CD4-positive, CD25-positive, alpha-beta regulatory T cell (primary cell): Measurements from ENCODE around the gene PBX3. TPM values are rescaled to one million over a fixed set of nuclear protein-coding genes. Genes with fewer than 3 reads are reported as not detected.
"Not testable (repeated sequence)": the region's sequence is repeated elsewhere in the genome, so short reads cannot be mapped to it uniquely, and the experiment has no call there.

Experiments used
- ATAC-seq, 2 donors: fragments of 150-1000 bp; cut with Tn5 transposase; one replicate each; pipeline ENCODE4 v1.10.0; 2021; ENCODE audit warnings: low read depth in 2 of 2, moderate number of reproducible peaks in 2 of 2, moderate library complexity in 1 of 2
- DNase-seq, 3 donors: peaks; one replicate each; pipeline versions ENCODE4 v3.0.0 to v3.0.0-alpha.2; 2012 to 2022; ENCODE audit warnings: mixed read lengths in 1 of 3
- H3K27ac ChIP-seq: one replicate; pipeline ENCODE4 v1.7.0; 2013; ENCODE audit warnings: mild to moderate bottlenecking, low read length; ENCODE audit not compliant: insufficient read depth, poor library complexity, severe bottlenecking
- H3K27me3 ChIP-seq: one replicate; pipeline ENCODE4 v1.7.0; 2013; ENCODE audit warnings: low read length; ENCODE audit not compliant: control insufficient read depth, insufficient read depth
- H3K36me3 ChIP-seq: one replicate; pipeline ENCODE4 v1.7.0; 2013; ENCODE audit warnings: mild to moderate bottlenecking, low read length, moderate library complexity; ENCODE audit not compliant: control insufficient read depth, insufficient read depth
- H3K4me1 ChIP-seq: 2 replicates; pipeline ENCODE4 v1.7.0; 2013; ENCODE audit warnings: mild to moderate bottlenecking, low read length; ENCODE audit not compliant: insufficient read depth, control insufficient read depth, poor library complexity, severe bottlenecking
- H3K4me3 ChIP-seq: one replicate; pipeline ENCODE4 v1.7.0; 2013; ENCODE audit warnings: low read depth, mild to moderate bottlenecking, low read length, moderate library complexity
- H3K9me3 ChIP-seq, 2 experiments: 1 replicate in 1 of 2; 2 replicates in 1 of 2; pipeline ENCODE4 v1.7.0; 2013; ENCODE audit warnings: low read length in 2 of 2, mild to moderate bottlenecking in 1 of 2, moderate library complexity in 1 of 2; ENCODE audit not compliant: control insufficient read depth in 2 of 2
- H3K27ac Mint-ChIP-seq, 3 donors: one replicate each; pipeline ENCODE4 v1.8.0; 2020 to 2022; ENCODE audit warnings: mild to moderate bottlenecking in 3 of 3, mixed read lengths in 3 of 3, moderate library complexity in 2 of 3
- H3K27me3 Mint-ChIP-seq: one replicate; pipeline ENCODE4 v1.8.0; 2022; ENCODE audit warnings: mild to moderate bottlenecking, mixed read lengths
- H3K36me3 Mint-ChIP-seq: one replicate; pipeline ENCODE4 v1.8.0; 2020; ENCODE audit warnings: mixed read lengths
- H3K4me1 Mint-ChIP-seq, 4 donors: one replicate each; pipeline ENCODE4 v1.8.0; 2020 to 2022; ENCODE audit warnings: mixed read lengths in 4 of 4, mild to moderate bottlenecking in 1 of 4
- H3K4me3 Mint-ChIP-seq, 4 donors: one replicate each; pipeline ENCODE4 v1.8.0; 2020 to 2022; ENCODE audit warnings: mild to moderate bottlenecking in 4 of 4, mixed read lengths in 4 of 4, moderate library complexity in 3 of 4
- H3K9me3 Mint-ChIP-seq, 7 donors: one replicate each; pipeline ENCODE4 v1.8.0; 2020 to 2022; ENCODE audit warnings: mixed read lengths in 7 of 7, mild to moderate bottlenecking in 3 of 7, moderate library complexity in 2 of 7
- polyA plus RNA-seq, 4 donors: library from polyadenylated mRNA; unstranded; fragments of 300-500 nt; fragmentation: Illumina TruSeq; gene quantifications; one replicate each; pipeline ENCODE4 v1.2.3, GENCODE V29; 2021
- total RNA-seq: library from RNA; stranded (reverse); gene quantifications from one replicate; pipeline ENCODE4 v1.2.3, GENCODE V29; 2022

Gene PBX3
- total and polyA plus RNA-seq, 5 donors from 2014 or later = 3.7 to 18.3 (median 4.7) TPM

DNA sequence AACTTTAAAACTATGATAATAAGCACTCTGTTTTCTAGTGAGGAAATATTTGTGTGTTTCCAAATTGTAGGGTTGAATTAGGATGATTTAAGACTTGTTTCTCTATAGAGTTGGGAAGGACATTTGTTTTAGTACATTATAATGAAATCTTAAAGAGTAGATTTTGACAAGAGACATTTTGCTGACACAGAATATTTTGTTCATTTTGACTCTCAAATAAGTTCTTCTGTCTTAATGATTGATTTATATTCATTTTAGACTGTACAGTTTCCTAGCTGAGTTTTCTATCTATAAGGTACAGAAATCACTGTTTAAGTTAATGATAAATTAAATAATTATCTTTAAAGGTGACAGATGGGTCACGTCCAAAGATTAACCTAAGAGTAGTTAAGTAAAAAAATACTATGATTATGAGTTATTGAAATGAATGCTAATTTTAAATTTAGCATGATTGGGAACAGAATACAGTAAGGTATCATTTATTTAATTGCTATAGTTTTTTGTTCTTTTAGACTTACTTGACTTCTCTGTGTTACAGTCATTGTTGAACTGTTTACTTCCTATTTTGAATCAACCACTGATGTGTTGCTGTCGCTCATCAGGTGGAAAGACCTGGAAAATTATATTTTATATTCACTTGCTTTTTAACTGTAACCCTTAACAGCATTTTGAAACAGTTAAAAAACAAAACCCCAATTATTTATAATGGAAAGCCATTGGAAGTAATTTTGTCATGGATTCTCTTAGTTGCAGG lies 19.5 kb downstream of the PBX3 start:
- Histone ChIP-seq H3K27me3 (no peaks in the 10 kb centered on the region), H3K9me3 (no peaks in the 10 kb centered on the region), H3K36me3 (no peaks in the 10 kb centered on the region), H3K27ac (no peak overlapping the region), H3K4me1 (no peaks in the 10 kb centered on the region), H3K4me3 (no peak overlapping the region)
- Mint-ChIP-seq H3K4me1 (peaks cover 0 to 7% (median 5%) of the 10 kb centered on the region in 4 donors), H3K27ac (no peak overlapping the region), H3K27me3 (no peaks in the 10 kb centered on the region), H3K9me3 (no peaks in the 10 kb centered on the region), H3K36me3 (peaks cover 3% of the 10 kb centered on the region), H3K4me3 (no peak overlapping the region)
- ATAC-seq (no peak), DNase-seq (no peak)

DNA sequence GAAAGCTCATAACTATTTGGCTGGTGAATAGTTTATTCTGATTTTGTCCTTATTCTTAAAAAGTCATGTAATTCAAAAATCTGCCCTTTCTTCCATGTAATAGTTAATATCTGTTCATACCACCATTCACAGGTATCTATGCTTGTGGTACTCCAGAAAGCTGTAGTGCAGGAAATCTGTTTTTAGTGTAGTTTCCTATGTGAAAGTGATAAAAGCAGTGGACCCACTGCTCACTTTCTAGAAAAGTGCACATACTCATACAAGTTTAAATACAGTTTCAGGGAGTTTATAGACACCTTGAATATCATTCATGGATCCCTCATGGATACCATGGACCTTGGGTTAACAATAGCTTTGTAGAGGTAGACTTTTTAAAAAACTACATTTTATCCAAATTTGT lies 20.2 kb downstream of the PBX3 start:
- no peak overlapping the region for H3K27ac ChIP-seq
- no peaks in the 10 kb centered on the region for H3K9me3 ChIP-seq
- H3K36me3 ChIP-seq = no peaks in the 10 kb centered on the region
- no peak for ATAC-seq
- DNase-seq = no peak
- no peaks in the 10 kb centered on the region for H3K4me1 ChIP-seq
- Mint-ChIP-seq H3K36me3 (peaks cover 3% of the 10 kb centered on the region), H3K4me1 (peaks cover 0 to 7% (median 5%) of the 10 kb centered on the region in 4 donors), H3K27ac (no peak overlapping the region), H3K27me3 (no peaks in the 10 kb centered on the region), H3K9me3 (no peaks in the 10 kb centered on the region), H3K4me3 (no peak overlapping the region)
- no peak overlapping the region for H3K4me3 ChIP-seq
- no peaks in the 10 kb centered on the region for H3K27me3 ChIP-seq

DNA sequence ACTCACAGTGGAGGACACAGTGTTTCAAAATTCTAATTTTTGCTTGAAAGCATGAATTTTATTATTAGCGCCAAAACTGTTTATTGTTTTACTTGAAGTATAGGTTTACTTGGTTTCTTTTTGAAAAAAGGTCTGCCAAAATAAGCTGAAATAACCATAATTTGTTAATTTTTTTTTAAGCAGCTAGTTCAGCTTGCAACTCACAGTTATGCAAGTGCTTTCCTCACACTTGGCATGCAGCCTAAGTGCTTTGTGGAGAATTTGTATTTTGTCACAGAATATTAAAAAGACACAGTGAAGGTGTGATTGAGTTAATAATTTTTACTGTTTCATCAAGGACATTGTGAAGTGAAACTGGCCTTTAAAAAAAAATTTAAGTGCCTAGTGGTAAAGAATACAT lies 21.6 kb downstream of the PBX3 start:
- Histone ChIP-seq H3K4me3 (no peak overlapping the region), H3K27ac (no peak overlapping the region), H3K36me3 (no peaks in the 10 kb centered on the region), H3K4me1 (no peaks in the 10 kb centered on the region), H3K9me3 (no peaks in the 10 kb centered on the region), H3K27me3 (no peaks in the 10 kb centered on the region)
- H3K4me3 Mint-ChIP-seq = no peak overlapping the region
- H3K4me1 Mint-ChIP-seq = peaks cover 0 to 7% (median 6%) of the 10 kb centered on the region in 4 donors
- H3K27me3 Mint-ChIP-seq = no peaks in the 10 kb centered on the region
- peaks cover 3% of the 10 kb centered on the region for H3K36me3 Mint-ChIP-seq
- no peak for DNase-seq
- H3K27ac Mint-ChIP-seq = no peak overlapping the region
- H3K9me3 Mint-ChIP-seq = no peaks in the 10 kb centered on the region
- ATAC-seq = no peak

DNA sequence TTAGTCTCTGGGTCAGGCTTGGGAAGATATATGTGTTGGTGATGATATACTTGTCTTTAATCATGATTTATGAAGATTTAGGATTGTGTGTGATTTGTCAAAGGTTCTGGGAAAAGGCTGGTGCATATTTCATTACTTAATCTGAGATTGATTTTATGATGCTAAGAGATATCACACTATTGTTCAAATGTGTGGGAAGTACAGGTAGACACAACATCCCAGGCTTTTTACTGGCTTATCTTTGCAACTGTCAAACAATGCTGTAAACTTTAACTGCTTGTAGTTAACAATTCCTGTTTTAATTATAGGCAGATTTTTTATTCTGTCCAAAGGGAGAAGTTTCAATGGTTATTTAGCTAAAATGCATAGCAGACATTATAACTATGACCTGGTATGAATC lies 23.9 kb downstream of the PBX3 start:
- Histone ChIP-seq H3K4me1 (no peaks in the 10 kb centered on the region), H3K27ac (no peak overlapping the region), H3K27me3 (no peaks in the 10 kb centered on the region), H3K4me3 (no peak overlapping the region), H3K36me3 (no peaks in the 10 kb centered on the region), H3K9me3 (no peaks in the 10 kb centered on the region)
- DNase-seq (no peak), ATAC-seq (no peak)
- peaks cover 0 to 4% (median 0%) of the 10 kb centered on the region in 7 donors for H3K9me3 Mint-ChIP-seq
- H3K36me3 Mint-ChIP-seq = peaks cover 3% of the 10 kb centered on the region
- no peaks in the 10 kb centered on the region for H3K27me3 Mint-ChIP-seq
- H3K4me3 Mint-ChIP-seq = no peak overlapping the region
- H3K27ac Mint-ChIP-seq = no peak overlapping the region
- H3K4me1 Mint-ChIP-seq = peaks cover 5 to 11% (median 6%) of the 10 kb centered on the region in 4 donors

DNA sequence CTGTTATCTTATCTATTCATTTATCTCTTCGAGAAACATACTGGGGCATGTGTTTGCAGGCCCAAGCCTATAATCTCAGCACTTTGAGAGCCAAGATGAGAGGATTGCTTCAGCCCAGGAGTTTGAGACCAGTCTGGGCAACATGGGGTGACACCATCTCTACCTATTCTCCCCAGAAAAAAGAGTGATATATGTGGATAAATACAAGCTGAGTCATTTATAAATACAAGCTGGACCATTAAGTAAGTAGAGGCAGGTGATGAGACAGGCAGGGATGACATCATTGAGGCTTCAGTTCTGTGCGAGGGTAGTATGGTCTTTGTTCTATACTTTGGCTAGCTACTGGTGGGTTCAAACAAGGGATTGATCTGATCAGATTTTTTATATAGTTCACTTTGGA lies 25.6 kb downstream of the PBX3 start:
- ATAC-seq = no peak
- H3K4me3 ChIP-seq = no peak overlapping the region
- H3K27ac ChIP-seq = no peak overlapping the region
- no peaks in the 10 kb centered on the region for H3K27me3 Mint-ChIP-seq
- peaks cover 3% of the 10 kb centered on the region for H3K36me3 Mint-ChIP-seq
- no peak overlapping the region for H3K27ac Mint-ChIP-seq
- peaks cover 0 to 7% (median 4%) of the 10 kb centered on the region in 4 donors for H3K4me1 Mint-ChIP-seq
- peaks cover 0 to 4% (median 0%) of the 10 kb centered on the region in 7 donors for H3K9me3 Mint-ChIP-seq
- no peak for DNase-seq
- no peak overlapping the region for H3K4me3 Mint-ChIP-seq
- H3K4me1 ChIP-seq = no peaks in the 10 kb centered on the region
- no peaks in the 10 kb centered on the region for H3K27me3 ChIP-seq
- H3K36me3 ChIP-seq = no peaks in the 10 kb centered on the region
- H3K9me3 ChIP-seq = no peaks in the 10 kb centered on the region

DNA sequence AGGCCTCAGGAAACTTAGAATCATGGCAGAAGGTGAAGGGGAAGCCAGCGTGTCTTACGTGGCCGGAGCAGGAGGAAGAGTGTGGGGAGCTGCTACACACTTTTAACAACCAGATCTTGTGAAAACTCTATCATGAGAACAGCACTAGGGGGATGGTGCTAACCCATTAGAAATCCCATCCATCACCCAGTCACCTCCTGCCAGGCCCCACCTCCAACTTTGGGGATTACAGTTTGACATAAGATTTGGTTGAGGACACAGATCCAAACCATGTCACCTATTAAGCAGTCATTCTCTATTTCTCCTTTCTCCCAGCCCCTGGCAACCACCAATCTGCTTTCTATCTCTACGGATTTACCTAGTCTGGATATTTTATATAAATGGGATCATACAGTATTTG lies 26.9 kb downstream of the PBX3 start:
- no peaks in the 10 kb centered on the region for H3K27me3 Mint-ChIP-seq
- Histone ChIP-seq H3K36me3 (no peaks in the 10 kb centered on the region), H3K27ac (no peak overlapping the region), H3K4me3 (no peak overlapping the region), H3K9me3 (no peaks in the 10 kb centered on the region), H3K4me1 (no peaks in the 10 kb centered on the region), H3K27me3 (no peaks in the 10 kb centered on the region)
- H3K4me3 Mint-ChIP-seq = no peak overlapping the region
- peaks cover 0 to 4% (median 0%) of the 10 kb centered on the region in 7 donors for H3K9me3 Mint-ChIP-seq
- H3K36me3 Mint-ChIP-seq = peaks cover 3% of the 10 kb centered on the region
- no peak overlapping the region for H3K27ac Mint-ChIP-seq
- DNase-seq = no peak
- peaks cover 0 to 7% (median 4%) of the 10 kb centered on the region in 4 donors for H3K4me1 Mint-ChIP-seq
- ATAC-seq = no peak

DNA sequence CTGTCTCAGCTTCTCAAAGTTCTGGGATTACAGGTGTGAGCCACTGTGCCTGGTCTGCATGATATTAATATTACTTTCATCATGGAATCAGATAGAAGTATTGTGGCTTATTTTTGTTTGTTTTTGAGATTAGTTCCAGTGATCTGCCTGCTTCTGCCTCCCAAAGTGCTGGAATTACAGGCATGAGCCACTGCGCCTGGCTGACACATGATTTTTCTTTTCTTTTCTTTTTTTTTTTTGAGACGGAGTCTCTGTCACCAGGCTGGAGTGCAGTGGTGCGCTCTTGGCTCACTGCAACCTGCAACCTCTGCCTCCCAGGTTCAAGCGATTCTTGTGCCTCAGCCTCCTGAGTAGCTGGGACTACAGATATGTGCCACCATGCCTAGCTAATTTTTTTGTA lies 29.6 kb downstream of the PBX3 start:
- ATAC-seq, DNase-seq, H3K9me3 Mint-ChIP-seq, H3K27ac ChIP-seq, H3K36me3 Mint-ChIP-seq, H3K4me1 ChIP-seq, H3K27ac Mint-ChIP-seq, H3K9me3 ChIP-seq, H3K27me3 Mint-ChIP-seq, H3K27me3 ChIP-seq, H3K36me3 ChIP-seq, H3K4me3 Mint-ChIP-seq, H3K4me3 ChIP-seq, H3K4me1 Mint-ChIP-seq: not testable (repeated sequence)

DNA sequence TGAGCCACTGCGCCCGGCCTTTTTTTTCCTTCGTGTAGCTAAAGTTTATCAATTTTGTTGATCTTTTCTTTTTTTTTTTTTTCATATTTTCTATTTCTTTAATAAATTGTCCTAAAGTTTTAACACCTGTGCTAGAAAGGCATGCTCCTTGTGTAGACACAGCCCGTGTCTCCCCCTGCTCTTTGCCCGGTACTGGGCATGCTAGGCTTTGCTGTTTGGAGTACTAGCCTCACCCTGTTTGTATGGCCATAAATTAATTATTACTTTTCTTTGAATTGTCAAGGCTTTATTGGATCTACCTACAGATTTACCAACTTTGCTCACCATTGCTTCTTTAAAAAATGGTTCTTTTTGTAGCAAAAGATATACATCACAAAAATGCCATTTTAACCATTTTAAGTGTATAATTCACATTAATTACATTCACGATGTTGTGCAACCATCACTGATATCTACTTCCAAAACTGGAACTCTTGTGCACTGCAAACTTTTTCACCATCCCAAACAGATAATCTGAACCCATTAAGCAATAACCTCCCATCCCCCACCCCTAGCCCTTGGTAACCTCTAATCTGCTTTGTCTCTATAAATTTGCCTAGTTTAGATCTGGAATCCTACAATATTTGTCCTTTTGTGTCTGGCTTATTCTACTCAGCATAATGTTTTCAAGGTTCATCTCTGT lies 31.5 kb downstream of the PBX3 start:
- not testable (repeated sequence) for H3K4me3 Mint-ChIP-seq, H3K27me3 Mint-ChIP-seq, DNase-seq, H3K27ac Mint-ChIP-seq, H3K36me3 ChIP-seq, ATAC-seq, H3K4me3 ChIP-seq, H3K27me3 ChIP-seq, H3K4me1 ChIP-seq, H3K9me3 ChIP-seq, H3K4me1 Mint-ChIP-seq, H3K36me3 Mint-ChIP-seq, H3K27ac ChIP-seq, H3K9me3 Mint-ChIP-seq
